HG02970 (cell line): ENCODE results near the gene GPN2.
A peak's percentile ranks its signal among the peaks of the same experiment; 100 is the strongest.
"Not testable (repeated sequence)": the region's sequence is repeated elsewhere in the genome, so short reads cannot be mapped to it uniquely, and the experiment has no call there.

Source experiments
- ATAC-seq: cut with Tn5 transposase; IDR thresholded peaks from one replicate; pipeline ENCODE4 v1.9.1; 2021; ENCODE audit warnings: mild to moderate bottlenecking, moderate library complexity, moderate number of reproducible peaks; ENCODE audit not compliant: unreplicated experiment, low FRiP score

The GPN2 gene

DNA sequence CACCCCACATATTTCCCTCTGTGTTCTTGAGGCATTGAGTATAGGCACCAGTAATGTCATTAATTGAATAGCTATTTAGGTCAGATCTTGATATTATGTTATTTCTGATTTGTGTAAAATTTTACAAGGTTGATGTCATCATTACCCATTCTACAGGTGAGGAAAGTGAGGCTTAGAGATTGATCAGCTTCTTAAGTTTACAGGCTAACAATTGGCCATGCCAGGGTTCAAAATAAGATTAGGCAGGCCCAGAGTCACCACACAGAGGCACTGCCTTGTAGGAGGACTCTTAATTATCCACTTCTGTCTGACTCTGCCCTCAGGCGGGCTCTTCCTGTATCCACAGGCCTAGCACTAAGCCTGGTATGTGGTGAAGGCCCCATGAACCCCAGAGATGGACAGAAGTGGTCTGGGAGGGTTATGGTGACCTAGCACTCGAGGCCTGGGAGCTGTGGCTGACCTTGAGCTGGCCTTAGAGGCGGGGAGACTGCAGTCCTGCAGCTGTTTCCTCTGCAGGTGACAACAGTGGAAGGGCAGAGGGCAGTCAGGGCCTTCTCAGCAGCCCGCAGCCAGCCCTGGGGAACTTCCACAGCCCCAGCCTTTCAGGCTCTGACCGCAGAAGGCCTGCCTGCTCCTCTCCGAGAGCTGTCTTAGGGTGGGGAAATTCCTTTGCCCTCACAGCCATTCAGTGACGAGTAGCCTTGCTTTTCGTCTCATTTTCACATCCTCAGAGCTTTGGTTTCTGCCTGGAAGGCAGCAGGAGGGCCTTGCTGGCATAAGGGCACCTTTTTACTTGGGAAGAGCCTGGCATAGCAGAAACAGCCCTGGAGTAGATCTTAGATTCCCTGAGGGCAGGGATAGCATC, 51.4 kb downstream of the GPN2 start:
- peak; percentile 83 for ATAC-seq

DNA sequence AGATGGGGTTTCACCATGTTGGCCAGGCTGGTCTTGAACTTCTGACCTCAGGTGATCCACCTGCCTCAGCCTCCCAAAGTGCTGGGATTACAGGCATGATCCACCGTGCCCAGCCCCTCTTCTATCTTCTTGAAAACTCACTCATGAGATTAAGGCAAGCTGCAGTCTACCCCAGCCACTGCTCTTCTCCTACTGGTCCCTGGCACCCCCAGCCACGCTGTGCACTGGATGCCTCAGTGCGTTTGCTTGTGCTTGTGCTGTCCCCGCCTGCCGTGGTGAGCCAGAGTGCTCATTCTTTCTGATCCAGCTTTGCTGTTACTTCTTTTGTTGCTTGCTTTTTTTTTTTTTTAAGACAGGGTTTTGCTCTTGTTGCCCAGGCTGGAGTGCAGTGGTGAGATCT, 52.4 kb downstream of the GPN2 start:
- ATAC-seq: not testable (repeated sequence)

DNA sequence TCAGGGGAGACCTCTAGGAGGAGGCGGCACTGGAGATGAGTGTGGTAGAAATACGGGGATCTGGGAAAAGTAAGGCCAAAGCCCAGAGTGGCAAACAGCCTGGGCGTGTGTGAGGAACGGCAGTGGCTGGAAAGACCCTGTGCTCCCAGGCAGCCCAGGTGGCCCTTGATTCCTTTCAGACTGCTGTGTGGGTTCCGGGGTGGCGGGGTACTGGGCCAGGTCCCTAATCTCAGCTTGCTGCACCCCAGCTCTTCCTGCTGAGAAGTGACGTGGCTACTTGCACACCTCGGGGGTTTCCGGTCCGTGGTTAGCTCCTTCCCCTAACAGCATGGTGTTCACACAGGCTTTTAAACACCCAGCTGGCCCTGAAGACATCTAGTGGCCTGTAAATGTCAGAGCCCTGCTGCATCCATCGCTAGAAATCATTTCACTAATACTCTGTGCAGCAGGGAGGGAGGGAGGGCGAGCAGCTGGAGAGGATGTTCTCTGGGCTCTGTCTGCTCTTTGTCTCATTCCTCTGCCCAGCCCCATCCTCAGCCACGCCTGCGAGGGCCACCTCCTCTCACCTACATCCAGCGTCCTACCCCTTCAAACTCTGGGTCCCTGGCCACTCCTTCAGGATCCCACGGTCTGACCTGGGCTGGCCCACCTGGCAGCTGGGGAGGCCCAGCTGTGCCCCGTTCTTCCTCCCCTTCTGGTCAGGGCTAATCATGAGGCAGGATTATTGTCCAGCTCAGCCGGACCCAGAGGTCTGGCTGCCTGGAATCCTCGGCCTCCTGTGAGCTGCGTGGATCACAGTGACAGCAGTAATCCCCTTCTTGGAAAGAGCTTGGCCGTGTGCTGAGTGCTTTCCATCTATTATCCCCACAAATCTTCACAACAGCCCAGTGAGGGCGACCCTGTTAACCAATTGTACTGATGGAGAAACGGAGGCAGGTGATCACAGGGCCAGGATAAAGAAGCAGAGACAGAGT, 56.4 kb downstream of the GPN2 start:
- ATAC-seq: peak; percentile 64

DNA sequence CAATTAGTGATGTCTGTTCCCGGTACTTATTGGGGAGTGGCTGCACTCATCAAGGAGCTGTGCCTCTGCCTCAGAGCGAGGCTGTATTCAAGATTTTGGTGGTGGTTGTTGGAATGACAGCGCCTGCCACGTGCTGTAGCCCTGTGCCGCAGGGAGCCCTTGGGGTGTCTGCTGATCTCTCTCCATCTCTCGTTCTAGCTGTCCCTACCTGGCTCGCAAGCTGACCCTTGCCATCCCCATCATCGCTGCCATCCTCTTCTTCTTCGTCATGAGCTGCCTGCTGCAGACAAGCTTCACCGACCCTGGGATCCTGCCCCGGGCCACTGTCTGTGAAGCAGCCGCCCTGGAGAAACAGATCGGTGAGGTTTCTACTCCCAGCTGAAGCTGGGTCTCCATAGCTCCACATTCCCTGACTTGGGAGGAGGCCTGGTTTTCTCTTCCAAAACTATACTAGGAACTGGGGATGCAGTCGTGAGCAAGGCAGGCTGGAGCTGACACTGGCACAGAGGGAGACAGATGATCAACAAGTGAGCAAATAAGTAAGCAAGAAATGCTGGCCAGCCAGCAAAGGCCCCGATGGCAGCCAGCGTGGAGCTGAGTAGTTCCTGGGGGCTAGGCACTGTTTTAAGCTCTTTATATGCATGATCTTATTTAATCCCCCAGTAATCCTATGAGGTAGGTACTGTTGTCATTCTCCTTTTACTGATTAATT, 57.7 kb downstream of the GPN2 start:
- no peak for ATAC-seq

DNA sequence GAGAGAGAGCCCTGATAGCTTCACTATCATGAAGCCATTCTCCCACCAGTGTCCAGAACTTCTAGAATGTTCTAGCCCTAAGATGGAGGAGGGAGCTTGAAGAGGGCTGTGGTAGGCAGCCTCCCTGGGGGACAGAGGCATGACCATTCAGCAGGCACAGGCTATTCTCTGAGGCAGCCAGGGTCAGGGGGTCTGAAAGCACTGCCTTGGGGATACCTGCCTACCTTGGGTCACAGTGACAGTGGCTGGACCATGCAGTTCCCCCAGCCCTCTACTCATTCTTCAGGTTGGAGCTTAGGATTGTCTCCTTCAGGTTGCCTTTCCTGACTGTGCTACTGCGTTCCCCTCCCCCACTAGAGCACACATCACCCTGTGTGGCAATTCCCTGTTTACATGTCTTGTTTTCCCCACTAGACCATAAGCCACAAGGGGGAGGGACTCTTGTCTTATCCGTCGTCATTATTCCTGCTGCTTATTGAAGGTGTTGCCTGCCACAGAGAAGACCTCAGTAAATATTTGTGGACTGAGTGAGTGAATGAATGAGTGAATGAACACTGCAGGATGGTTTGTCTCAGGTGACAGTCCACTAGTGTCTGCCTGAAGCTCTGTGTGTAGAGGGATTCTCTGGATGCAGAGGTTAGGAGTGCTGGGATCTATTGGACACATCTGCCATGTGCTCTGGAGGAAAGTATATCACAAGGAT, 58.4 kb downstream of the GPN2 start:
- ATAC-seq: no peak

DNA sequence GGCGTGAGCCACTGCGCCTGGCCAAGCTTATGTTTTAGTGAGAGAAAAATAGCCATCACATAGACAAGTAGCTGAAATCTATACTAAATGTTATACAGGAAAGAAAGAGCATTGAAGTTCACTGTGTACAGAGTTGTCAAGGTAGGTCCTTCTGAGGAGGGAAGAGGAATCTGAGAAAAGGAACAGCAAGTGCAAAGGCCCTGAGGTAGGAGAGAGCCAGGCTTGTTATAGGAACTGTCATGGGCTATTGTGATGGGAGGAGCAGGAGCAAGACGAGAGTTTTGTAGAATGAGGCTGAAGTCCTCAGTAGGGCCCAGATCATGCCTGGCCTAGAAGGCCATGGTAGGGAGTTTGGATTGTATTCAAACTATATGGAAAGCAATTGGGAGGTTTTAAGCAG, 59.0 kb downstream of the GPN2 start:
- ATAC-seq: no peak

DNA sequence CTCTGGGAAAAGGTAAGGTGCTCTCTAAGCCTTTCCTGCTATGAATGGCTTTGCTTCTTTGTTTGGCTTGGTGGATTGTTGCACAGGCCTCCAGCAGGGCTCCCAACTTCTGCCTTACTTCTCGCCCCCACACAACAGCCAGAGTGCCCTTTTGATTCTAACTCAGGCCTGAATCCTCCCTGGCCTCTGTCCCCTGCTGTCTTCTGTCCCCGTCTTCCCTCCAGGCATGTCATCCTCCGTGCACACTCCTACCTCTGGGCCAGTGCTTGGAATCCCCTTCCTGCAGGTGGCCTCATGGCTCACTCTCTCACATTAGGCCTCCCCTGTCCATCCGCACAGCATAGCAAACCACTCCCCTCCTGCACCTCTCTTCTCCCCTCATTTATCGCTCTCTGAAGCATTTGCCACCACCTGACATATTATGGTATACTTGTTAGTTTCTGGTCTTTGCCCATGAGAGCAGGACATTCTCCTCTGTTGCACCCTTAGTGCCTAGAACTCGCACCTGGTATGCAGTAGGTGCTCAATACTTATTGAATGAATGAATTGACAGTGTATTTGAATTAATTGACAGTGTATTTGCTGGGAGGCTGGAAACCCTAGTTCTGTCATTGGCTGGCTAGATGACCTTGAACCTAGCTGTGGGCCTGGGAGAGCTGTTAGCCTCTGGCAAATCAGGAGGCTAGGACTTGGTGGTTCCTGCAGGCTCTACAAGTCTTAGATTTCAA, 60.7 kb downstream of the GPN2 start:
- no peak for ATAC-seq

DNA sequence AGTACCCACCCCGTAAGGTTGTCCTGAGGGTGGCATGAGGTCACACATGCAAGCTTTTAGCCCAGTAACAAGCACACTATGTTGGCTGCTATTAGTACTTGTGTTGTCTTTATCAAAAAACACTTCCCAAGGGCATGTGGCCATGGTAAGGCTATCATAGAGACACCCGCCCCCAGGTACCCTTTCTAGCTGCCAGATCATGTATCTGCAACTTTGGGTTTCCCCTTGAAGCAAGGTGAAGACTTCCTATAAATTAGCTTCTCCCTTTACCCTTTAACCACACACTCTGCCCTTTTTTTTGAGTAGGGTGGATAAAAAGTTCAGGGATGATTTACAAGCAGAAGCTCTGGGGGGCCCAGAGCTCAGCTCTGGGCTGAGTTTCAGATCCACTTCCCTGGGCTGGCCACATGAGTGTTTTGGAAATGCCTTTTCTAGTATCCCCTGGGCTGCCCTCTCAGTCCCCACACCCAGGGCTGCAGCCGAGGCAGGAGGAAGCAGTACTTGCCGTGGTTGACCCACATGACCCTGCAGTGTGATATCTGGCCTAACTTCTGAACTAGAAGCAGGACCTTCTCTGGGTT, 61.6 kb downstream of the GPN2 start:
- ATAC-seq: no peak

DNA sequence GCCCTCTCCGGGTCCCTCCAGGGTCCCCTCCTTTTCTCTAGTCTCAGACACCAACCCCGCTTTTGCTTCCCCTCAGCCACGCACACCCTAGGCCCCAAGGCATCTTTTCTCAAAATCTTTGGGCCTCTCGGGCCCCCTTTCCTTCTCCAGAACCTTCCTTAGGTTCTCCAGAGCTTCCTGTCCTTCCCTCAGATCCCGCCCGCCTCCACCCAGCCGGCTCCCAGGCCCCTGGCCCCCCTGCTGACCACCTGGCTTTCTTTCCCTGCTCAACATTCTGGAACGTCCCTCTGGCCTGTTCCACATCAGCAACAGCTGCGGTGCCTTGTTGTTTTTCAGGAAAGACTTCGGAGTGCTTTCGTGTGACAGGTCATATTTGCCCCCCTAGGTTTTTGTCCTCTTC, 62.4 kb downstream of the GPN2 start:
- no peak for ATAC-seq

DNA sequence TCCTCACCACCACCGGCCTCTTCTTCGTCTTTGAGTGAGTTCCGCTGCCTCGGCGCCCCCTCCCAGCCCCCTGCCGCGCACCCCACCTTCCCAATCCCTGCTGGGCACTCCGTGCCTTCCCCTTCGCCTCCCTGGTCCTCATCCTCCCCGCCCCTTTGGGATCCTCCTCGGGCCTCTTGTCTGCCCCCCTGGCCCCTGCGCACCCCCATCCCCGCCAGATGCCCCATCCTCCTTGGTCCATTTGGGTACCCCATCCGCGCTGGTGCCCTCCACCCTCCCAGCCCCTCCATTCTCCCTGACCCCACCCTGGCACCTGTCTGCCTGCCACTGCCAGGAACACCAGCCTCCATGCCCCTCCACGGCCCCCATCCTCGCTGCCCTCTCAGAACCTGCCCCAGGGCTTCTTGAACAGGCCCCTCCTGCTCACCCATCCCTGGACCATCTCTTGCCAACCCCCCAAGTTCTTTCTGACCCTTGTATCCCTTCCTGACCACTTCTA, 62.9 kb downstream of the GPN2 start:
- ATAC-seq: no peak

DNA sequence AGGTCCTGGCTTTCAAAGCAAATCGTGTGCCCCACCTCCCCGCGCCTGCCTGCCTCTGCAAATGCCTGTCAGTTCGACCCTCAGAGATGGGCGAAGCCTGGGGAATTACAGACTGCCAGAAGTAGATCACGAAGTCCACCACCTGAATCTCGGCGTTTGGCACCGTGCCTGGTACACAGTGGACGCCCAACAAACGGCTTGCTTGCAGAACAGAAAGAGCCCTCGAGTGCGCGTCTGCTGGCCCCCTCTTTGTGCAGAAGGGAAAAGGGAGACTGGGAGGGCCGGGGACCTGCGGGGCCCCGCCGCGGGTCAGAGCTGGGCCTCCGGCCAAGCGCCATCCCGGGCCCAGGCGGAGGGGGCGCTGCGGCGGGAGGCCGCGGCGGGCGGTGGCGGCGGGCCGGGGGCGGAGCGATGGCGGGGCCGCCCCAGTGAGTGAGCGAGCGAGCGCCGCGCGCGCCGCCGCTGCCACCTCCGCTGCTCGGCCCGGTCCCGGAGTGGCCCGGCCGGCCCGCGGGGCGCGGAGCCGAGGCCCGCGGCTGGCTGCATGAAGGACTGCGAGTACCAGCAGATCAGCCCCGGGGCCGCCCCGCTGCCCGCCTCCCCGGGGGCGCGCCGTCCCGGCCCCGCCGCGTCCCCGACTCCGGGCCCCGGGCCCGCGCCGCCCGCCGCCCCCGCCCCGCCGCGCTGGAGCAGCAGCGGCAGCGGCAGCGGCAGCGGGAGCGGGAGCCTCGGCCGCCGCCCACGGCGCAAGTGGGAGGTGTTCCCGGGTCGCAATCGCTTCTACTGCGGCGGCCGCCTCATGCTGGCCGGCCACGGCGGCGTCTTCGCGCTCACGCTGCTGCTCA, 63.6 kb downstream of the GPN2 start, which contains the start of gene ZDHHC18:
ZDHHC18 (plus strand) TSS at position 428 of the 845 bp plus-strand sequence; CDS start at position 545, 117 bp downstream.
- ATAC-seq: peak; percentile 81
